ENCODE measurements around the gene CHD9. TPM values are rescaled to one million over a fixed set of nuclear protein-coding genes. Genes with fewer than 3 reads are reported as not detected.

CHD9 gene
- total RNA-seq, 4 donors from 2014 or later, result 82.2 to 114 (median 91.3) TPM

DNA sequence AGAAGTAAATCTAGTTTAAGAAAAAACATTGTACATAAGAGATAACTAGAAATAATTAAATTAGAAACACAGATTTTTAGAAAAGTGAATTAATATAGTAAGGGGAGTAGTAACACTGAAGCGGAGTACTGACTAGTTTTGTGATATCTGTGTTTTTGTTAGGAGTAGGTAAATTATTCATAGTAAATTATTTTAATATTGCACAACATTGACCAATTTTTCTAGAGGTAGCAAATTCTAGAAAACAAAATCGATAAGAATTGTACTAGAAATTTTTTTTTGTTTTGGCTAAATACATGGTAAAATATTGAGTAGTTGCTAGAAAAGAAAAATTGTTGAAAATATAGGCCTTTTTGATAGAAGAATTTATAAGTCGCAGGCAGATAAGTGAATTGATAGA, 156.5 kb downstream of the CHD9 start:
- H3K27ac ChIP-seq, result peak overlapping the region in 2 of 4 donors; percentile 87 to 93
- peak overlapping the region in 1 of 4 donors; percentile 49 for H3K4me3 ChIP-seq
- no peaks in the 10 kb centered on the region for H3K27me3 ChIP-seq
- H3K4me1 ChIP-seq, result peaks cover 0 to 92% (median 22%) of the 10 kb centered on the region in 4 donors
- 56 to 64% methylated on average over 3 of the region's 3 CpGs for WGBS, 2 donors
- H3K9me3 ChIP-seq, result no peaks in the 10 kb centered on the region
- H3K36me3 ChIP-seq, result no peaks in the 10 kb centered on the region
- no peak for DNase-seq (ENCODE audit: low spot score in 2 of 2)
- TF ChIP-seq, protein P1, sequence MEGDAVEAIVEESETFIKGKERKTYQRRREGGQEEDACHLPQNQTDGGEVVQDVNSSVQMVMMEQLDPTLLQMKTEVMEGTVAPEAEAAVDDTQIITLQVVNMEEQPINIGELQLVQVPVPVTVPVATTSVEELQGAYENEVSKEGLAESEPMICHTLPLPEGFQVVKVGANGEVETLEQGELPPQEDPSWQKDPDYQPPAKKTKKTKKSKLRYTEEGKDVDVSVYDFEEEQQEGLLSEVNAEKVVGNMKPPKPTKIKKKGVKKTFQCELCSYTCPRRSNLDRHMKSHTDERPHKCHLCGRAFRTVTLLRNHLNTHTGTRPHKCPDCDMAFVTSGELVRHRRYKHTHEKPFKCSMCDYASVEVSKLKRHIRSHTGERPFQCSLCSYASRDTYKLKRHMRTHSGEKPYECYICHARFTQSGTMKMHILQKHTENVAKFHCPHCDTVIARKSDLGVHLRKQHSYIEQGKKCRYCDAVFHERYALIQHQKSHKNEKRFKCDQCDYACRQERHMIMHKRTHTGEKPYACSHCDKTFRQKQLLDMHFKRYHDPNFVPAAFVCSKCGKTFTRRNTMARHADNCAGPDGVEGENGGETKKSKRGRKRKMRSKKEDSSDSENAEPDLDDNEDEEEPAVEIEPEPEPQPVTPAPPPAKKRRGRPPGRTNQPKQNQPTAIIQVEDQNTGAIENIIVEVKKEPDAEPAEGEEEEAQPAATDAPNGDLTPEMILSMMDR (IDR thresholded peaks at IDR 0.05), result no peak
- TF ChIP-seq POLR2A (IDR thresholded peaks at IDR 0.05) (no peak), EP300 (IDR thresholded peaks at IDR 0.05) (no peak)

DNA sequence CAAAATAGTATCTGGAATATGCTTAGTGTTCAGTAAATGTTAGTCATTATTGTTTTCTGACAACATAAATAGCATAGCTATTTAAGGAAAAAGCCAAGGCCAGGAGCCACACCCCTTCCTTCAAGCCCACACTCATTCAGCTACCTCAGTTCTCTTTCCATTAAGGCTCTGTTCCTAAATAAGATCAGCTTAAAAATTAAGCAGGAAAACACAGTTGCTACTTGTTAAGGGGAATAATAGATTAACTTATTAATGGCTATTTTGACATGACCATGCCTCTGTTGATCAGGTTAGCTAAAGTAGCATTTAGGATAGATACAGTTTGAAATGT, 158.1 kb downstream of the CHD9 start:
- DNase-seq (ENCODE audit: low spot score in 2 of 2), result no peak
- H3K9me3 ChIP-seq, result no peaks in the 10 kb centered on the region
- H3K27me3 ChIP-seq, result no peaks in the 10 kb centered on the region
- TF ChIP-seq POLR2A (IDR thresholded peaks at IDR 0.05), result no peak
- TF ChIP-seq EP300 (IDR thresholded peaks at IDR 0.05), result no peak
- TF ChIP-seq, protein P1 (IDR thresholded peaks at IDR 0.05), result no peak
- peaks cover 0 to 92% (median 19%) of the 10 kb centered on the region in 4 donors for H3K4me1 ChIP-seq
- H3K4me3 ChIP-seq, result no peak overlapping the region
- no peak overlapping the region for H3K27ac ChIP-seq
- H3K36me3 ChIP-seq, result no peaks in the 10 kb centered on the region

DNA sequence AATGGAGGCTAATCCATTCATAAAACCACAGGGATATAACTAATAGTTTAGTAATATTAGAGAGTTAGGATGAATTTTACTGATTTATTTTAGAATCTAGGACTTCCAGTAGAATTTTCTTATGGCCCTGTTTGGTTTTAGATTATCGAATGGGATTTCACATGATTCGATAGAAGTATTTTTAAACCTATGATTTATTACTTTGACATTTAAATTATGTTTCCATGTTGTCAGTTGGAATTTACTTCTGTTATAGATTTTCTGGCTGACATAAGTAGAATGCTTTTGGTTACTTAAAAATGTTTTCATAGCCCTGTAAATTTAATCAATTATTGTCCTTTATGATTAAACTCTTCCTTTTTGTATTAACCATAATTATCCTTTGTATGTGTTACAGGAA, 158.8 kb downstream of the CHD9 start:
- DNase-seq (ENCODE audit: low spot score in 2 of 2), result no peak
- no peak overlapping the region for H3K27ac ChIP-seq
- H3K9me3 ChIP-seq, result no peaks in the 10 kb centered on the region
- H3K4me1 ChIP-seq, result peaks cover 0 to 96% (median 22%) of the 10 kb centered on the region in 4 donors
- H3K27me3 ChIP-seq, result no peaks in the 10 kb centered on the region
- no peaks in the 10 kb centered on the region for H3K36me3 ChIP-seq
- 32 to 48% methylated on average over 2 of the region's 2 CpGs for WGBS, 2 donors
- TF ChIP-seq POLR2A (IDR thresholded peaks at IDR 0.05) (no peak), EP300 (IDR thresholded peaks at IDR 0.05) (no peak)
- TF ChIP-seq, protein P1 (IDR thresholded peaks at IDR 0.05), result no peak
- no peak overlapping the region for H3K4me3 ChIP-seq

DNA sequence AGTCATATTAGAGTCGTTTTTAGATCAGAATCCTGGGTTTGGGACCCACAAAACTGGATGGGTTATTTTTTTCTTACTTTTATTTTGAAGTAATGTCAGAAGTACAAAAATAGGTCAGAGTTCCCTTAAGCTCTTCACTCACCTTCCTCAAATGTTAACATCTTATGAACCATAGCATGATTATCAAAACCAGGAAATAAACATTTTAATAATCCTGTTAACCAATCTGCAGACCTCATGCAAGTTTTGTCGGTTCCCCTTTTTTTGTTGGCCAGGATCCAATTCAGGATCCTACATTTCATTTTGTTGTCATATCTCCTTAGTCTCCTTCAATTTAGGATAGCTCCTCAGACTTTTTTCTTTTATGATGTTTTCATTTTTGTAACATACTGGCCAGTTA, 162.0 kb downstream of the CHD9 start:
- no peaks in the 10 kb centered on the region for H3K9me3 ChIP-seq
- H3K4me3 ChIP-seq, result no peak overlapping the region
- 26 to 31% methylated on average over 2 of the region's 2 CpGs for WGBS, 2 donors
- H3K27me3 ChIP-seq, result no peaks in the 10 kb centered on the region
- H3K4me1 ChIP-seq, result peaks cover 0 to 97% (median 32%) of the 10 kb centered on the region in 4 donors
- H3K27ac ChIP-seq, result no peak overlapping the region
- no peak for DNase-seq (ENCODE audit: low spot score in 2 of 2)
- TF ChIP-seq, protein P1 (IDR thresholded peaks at IDR 0.05), result no peak
- TF ChIP-seq EP300 (IDR thresholded peaks at IDR 0.05) (no peak), POLR2A (IDR thresholded peaks at IDR 0.05) (no peak)
- peaks cover 0 to under 1% (median 0%) of the 10 kb centered on the region in 3 donors for H3K36me3 ChIP-seq

DNA sequence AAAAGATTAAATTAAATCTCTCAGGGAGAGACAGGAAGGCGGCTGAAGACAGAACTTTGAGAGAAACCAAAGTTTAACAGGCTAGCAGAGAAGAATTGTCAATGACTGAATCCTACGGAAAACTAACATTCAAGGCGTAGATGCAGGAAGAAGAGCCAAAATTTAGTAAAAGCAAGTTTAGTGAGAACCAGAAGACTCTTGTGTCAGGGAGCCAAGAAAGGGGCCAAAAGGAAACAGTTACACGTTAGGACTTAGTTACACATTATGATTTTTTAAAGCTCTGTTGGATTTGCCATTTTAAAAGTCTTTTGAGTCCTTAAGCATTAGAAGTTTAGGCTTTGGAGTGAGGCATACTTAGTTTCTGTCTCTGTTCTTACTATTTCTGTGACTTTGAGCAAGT, 164.6 kb downstream of the CHD9 start:
- Histone ChIP-seq H3K36me3 (peaks cover 0 to 18% (median 0%) of the 10 kb centered on the region in 3 donors), H3K27ac (peak overlapping the region in 3 of 4 donors; percentile 54 to 73 (median 67)), H3K9me3 (no peaks in the 10 kb centered on the region), H3K27me3 (no peaks in the 10 kb centered on the region), H3K4me1 (peaks cover 0 to 90% (median 24%) of the 10 kb centered on the region in 4 donors), H3K4me3 (no peak overlapping the region)
- no peak for DNase-seq (ENCODE audit: low spot score in 2 of 2)
- 34 to 41% methylated on average over 4 of the region's 4 CpGs for WGBS, 2 donors
- TF ChIP-seq, protein P1 (IDR thresholded peaks at IDR 0.05), result no peak
- TF ChIP-seq POLR2A (IDR thresholded peaks at IDR 0.05), result no peak
- no peak for TF ChIP-seq EP300 (IDR thresholded peaks at IDR 0.05)
